WTC11 (cell line): ENCODE measurements around the gene FBP1. TPM values are rescaled to one million over a fixed set of nuclear protein-coding genes. Genes with fewer than 3 reads are reported as not detected.

Experiments used
- ATAC-seq: fragments of 200-7000 bp; cut with Tn5 transposase; 2 replicates; pipeline ENCODE4 v1.10.0; 2021; ENCODE audit warnings: mild to moderate bottlenecking, moderate library complexity
- CTCF ChIA-PET: fragments of 300-600 bp; sonication (Branson Sonifier 250); formaldehyde crosslinking; loops from one replicate; lab custom pipeline; 2021; ENCODE audit warnings: antibody characterized with exemption; lab: Charles Lee
- POLR2A ChIA-PET: fragments of 350-600 bp; sonication (Branson Sonifier 250); formaldehyde crosslinking; loops from one replicate; lab custom pipeline; 2021; ENCODE audit warnings: antibody characterized with exemption; lab: Charles Lee
- DNase-seq: peaks from one replicate; pipeline ENCODE4 v3.0.0; 2021; ENCODE audit warnings: low spot score
- H3K27ac Mint-ChIP-seq: 2 replicates; pipeline ENCODE4 v1.8.0; 2021; ENCODE audit warnings: mixed read lengths
- H3K27me3 Mint-ChIP-seq: 2 replicates; pipeline ENCODE4 v1.8.0; 2021; ENCODE audit warnings: low read depth, mild to moderate bottlenecking, moderate library complexity, mixed read lengths
- H3K36me3 Mint-ChIP-seq: 2 replicates; pipeline ENCODE4 v1.8.0; 2021; ENCODE audit warnings: mixed read lengths
- H3K4me1 Mint-ChIP-seq: 2 replicates; pipeline ENCODE4 v1.8.0; 2022; ENCODE audit warnings: mixed read lengths
- H3K4me3 Mint-ChIP-seq: 2 replicates; pipeline ENCODE4 v1.8.0; 2021; ENCODE audit warnings: mild to moderate bottlenecking, moderate library complexity, mixed read lengths
- H3K9me3 Mint-ChIP-seq: 2 replicates; pipeline ENCODE4 v1.8.0; 2021; ENCODE audit warnings: mixed read lengths
- FOXK1 ChIP-seq: sonication (generic); formaldehyde crosslinking; IDR thresholded peaks from 2 replicates; pipeline ENCODE4 v1.8.0; 2022; ENCODE audit warnings: mild to moderate bottlenecking, moderate library complexity, missing genetic modification reagents
- GABPB1 ChIP-seq: sonication (generic); formaldehyde crosslinking; IDR thresholded peaks from 2 replicates; pipeline ENCODE4 v1.8.1; 2023; ENCODE audit warnings: mild to moderate bottlenecking, missing genetic modification reagents
- NR3C1 ChIP-seq: sonication (generic); formaldehyde crosslinking; conservative IDR thresholded peaks from 2 replicates; pipeline ENCODE4 v1.8.1; 2023; ENCODE audit warnings: low read depth, mild to moderate bottlenecking, missing genetic modification reagents
- RELA ChIP-seq: sonication (generic); formaldehyde crosslinking; IDR thresholded peaks from 2 replicates; pipeline ENCODE4 v1.8.1; 2022; ENCODE audit warnings: missing genetic modification reagents, mild to moderate bottlenecking, borderline replicate concordance
- RORB ChIP-seq: fragments of 250-450 bp; sonication (Bioruptor Pico); IDR thresholded peaks from 2 replicates; pipeline ENCODE4 v1.9.0; 2021; ENCODE audit warnings: mild to moderate bottlenecking
- SMAD4 ChIP-seq: sonication (generic); formaldehyde crosslinking; IDR thresholded peaks from 2 replicates; pipeline ENCODE4 v1.8.0; 2022; ENCODE audit warnings: mild to moderate bottlenecking, missing genetic modification reagents
- TEAD4 ChIP-seq: sonication (generic); formaldehyde crosslinking; IDR thresholded peaks from 2 replicates; pipeline ENCODE4 v1.8.0; 2022; ENCODE audit warnings: mild to moderate bottlenecking, missing genetic modification reagents
- ZBTB21 ChIP-seq: sonication (generic); formaldehyde crosslinking; IDR thresholded peaks from 2 replicates; pipeline ENCODE4 v1.8.1; 2023; ENCODE audit warnings: mild to moderate bottlenecking, missing genetic modification reagents, borderline replicate concordance
- ZNF317 ChIP-seq: sonication (generic); formaldehyde crosslinking; IDR thresholded peaks from 2 replicates; pipeline ENCODE4 v1.8.1; 2023; ENCODE audit warnings: low read depth, mild to moderate bottlenecking, moderate library complexity, missing genetic modification reagents, borderline replicate concordance
- ZNF396 ChIP-seq: fragments of 250-450 bp; sonication (Bioruptor Pico); IDR thresholded peaks from 2 replicates; pipeline ENCODE4 v1.8.0; 2021; ENCODE audit warnings: mild to moderate bottlenecking, moderate library complexity, borderline replicate concordance
- ZNF416 ChIP-seq: fragments of 250-450 bp; sonication (Bioruptor Pico); IDR thresholded peaks from 2 replicates; pipeline ENCODE4 v1.9.0; 2021; ENCODE audit warnings: mild to moderate bottlenecking, inconsistent platforms
- ZNF423 ChIP-seq: fragments of 250-450 bp; sonication (Bioruptor Pico); IDR thresholded peaks from 2 replicates; pipeline ENCODE4 v2.1.2; 2022; ENCODE audit warnings: mild to moderate bottlenecking, moderate library complexity
- ZNF671 ChIP-seq: fragments of 250-450 bp; sonication (Bioruptor Pico); IDR thresholded peaks from 2 replicates; pipeline ENCODE4 v1.8.0; 2021; ENCODE audit warnings: mild to moderate bottlenecking
- total RNA-seq: library from RNA; stranded (reverse); gene quantifications from 3 replicates; pipeline ENCODE4 v1.2.3, GENCODE V29; 2021
- TF ChIP-seq, protein P1 (sequence below): fragments of 250-450 bp; sonication (Bioruptor Pico); conservative IDR thresholded peaks from 2 replicates; pipeline ENCODE4 v1.9.0; 2021; ENCODE audit warnings: mild to moderate bottlenecking
- TF ChIP-seq, protein P2 (sequence below): sonication (generic); formaldehyde crosslinking; IDR thresholded peaks from 2 replicates; pipeline ENCODE4 v1.8.0; 2022; ENCODE audit warnings: mild to moderate bottlenecking, missing genetic modification reagents
- TF ChIP-seq, protein P3 (sequence below): sonication (generic); formaldehyde crosslinking; IDR thresholded peaks from 2 replicates; pipeline ENCODE4 v1.8.1; 2023; ENCODE audit warnings: mild to moderate bottlenecking, missing genetic modification reagents
- TF ChIP-seq, protein P4 (sequence below): sonication (generic); formaldehyde crosslinking; IDR thresholded peaks from 2 replicates; pipeline ENCODE4 v1.8.1; 2023; ENCODE audit warnings: mild to moderate bottlenecking, missing genetic modification reagents, moderate library complexity
- TF ChIP-seq, protein P5 (sequence below): fragments of 250-450 bp; sonication (Bioruptor Pico); IDR thresholded peaks from 2 replicates; pipeline ENCODE4 v1.9.0; 2021; ENCODE audit warnings: moderate library complexity, mild to moderate bottlenecking, inconsistent platforms, borderline replicate concordance
- TF ChIP-seq, protein P6 (sequence below): sonication (generic); formaldehyde crosslinking; IDR thresholded peaks from 2 replicates; pipeline ENCODE4 v1.8.0; 2022; ENCODE audit warnings: missing genetic modification reagents
- TF ChIP-seq, protein P7 (sequence below): sonication (generic); formaldehyde crosslinking; IDR thresholded peaks from 2 replicates; pipeline ENCODE4 v1.8.1; 2023; ENCODE audit warnings: mild to moderate bottlenecking, moderate library complexity, missing genetic modification reagents
- TF ChIP-seq, protein P8 (sequence below): sonication (generic); formaldehyde crosslinking; conservative IDR thresholded peaks from 2 replicates; pipeline ENCODE4 v1.8.1; 2022; ENCODE audit warnings: mild to moderate bottlenecking, missing genetic modification reagents

The FBP1 gene
- total RNA-seq, 1 experiment from 2014 or later = 6.4 TPM

DNA sequence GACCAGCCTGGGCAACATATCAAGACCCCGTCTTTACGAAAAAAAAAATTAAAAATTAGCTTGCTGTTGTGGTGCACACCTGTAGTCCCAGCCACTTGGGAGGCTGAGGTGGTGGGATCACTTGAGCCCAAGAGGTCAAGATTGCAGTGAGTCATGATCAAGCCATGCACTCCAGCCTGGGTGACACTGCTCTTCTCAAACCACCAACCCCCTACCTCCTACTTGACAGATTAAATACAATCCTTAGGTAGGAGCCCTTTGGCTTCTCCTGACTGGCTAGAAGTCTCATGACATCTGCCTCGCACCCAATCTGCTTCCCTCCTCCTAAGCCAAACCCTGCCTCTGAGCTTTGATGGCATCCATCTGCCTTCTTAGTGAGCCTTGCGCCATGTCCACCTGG, 11.6 kb upstream of the FBP1 start:
- no peak overlapping the region for H3K27ac Mint-ChIP-seq
- H3K36me3 Mint-ChIP-seq = no peaks in the 10 kb centered on the region
- ChIA-PET CTCF (interaction anchor here (0.8 kb wide), 1 partner anchor 18 kb away, joined by 3 read pairs; no protein-coding TSS in a partner anchor), POLR2A (no interaction called here)
- H3K4me3 Mint-ChIP-seq = no peak overlapping the region
- TF ChIP-seq, protein P1, sequence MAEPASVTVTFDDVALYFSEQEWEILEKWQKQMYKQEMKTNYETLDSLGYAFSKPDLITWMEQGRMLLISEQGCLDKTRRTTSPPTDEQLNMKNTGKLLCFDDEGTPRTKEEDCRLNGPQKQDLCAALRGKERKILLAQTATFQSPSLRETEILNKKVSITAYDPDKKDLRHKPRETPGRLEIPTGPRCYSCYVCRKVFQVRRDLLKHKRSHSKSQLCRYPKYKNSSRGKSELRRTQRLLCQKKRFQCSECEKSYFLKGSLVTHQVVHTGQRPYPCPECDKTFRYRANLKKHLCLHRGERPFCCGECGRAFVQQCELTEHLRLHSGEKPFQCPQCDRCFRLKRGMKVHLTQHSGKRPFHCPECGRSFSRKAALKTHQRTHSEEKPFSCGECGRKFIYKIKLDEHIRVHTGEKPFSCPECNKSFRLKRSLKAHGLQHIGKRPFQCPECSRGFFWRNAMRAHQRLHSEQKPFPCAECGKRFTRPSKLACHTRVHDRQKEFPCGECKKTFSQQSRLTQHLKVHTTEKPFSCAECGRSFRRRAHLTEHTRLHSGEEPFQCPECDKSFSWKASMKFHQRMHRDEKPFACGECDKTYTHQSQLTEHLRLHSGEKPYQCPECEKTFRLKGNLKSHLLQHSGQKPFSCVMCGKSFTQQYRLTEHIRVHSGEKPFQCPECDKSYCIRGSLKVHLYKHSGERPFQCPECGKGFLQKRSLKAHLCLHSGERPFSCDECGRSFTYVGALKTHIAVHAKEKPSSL (CRISPR knock-in tag) = no peak
- TF ChIP-seq, protein P2, sequence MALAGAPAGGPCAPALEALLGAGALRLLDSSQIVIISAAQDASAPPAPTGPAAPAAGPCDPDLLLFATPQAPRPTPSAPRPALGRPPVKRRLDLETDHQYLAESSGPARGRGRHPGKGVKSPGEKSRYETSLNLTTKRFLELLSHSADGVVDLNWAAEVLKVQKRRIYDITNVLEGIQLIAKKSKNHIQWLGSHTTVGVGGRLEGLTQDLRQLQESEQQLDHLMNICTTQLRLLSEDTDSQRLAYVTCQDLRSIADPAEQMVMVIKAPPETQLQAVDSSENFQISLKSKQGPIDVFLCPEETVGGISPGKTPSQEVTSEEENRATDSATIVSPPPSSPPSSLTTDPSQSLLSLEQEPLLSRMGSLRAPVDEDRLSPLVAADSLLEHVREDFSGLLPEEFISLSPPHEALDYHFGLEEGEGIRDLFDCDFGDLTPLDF (CRISPR knock-in tag) = no peak
- TF ChIP-seq ZNF396 (CRISPR knock-in tag) (no peak), FOXK1 (no peak), GABPB1 (CRISPR knock-in tag) (no peak), ZNF671 (no peak), ZNF317 (CRISPR knock-in tag) (no peak), ZBTB21 (no peak), NR3C1 (no peak)
- TF ChIP-seq, protein P3, sequence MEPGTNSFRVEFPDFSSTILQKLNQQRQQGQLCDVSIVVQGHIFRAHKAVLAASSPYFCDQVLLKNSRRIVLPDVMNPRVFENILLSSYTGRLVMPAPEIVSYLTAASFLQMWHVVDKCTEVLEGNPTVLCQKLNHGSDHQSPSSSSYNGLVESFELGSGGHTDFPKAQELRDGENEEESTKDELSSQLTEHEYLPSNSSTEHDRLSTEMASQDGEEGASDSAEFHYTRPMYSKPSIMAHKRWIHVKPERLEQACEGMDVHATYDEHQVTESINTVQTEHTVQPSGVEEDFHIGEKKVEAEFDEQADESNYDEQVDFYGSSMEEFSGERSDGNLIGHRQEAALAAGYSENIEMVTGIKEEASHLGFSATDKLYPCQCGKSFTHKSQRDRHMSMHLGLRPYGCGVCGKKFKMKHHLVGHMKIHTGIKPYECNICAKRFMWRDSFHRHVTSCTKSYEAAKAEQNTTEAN (CRISPR knock-in tag) = no peak
- TF ChIP-seq, protein P4, sequence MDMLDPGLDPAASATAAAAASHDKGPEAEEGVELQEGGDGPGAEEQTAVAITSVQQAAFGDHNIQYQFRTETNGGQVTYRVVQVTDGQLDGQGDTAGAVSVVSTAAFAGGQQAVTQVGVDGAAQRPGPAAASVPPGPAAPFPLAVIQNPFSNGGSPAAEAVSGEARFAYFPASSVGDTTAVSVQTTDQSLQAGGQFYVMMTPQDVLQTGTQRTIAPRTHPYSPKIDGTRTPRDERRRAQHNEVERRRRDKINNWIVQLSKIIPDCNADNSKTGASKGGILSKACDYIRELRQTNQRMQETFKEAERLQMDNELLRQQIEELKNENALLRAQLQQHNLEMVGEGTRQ = no peak
- TF ChIP-seq, protein P5, sequence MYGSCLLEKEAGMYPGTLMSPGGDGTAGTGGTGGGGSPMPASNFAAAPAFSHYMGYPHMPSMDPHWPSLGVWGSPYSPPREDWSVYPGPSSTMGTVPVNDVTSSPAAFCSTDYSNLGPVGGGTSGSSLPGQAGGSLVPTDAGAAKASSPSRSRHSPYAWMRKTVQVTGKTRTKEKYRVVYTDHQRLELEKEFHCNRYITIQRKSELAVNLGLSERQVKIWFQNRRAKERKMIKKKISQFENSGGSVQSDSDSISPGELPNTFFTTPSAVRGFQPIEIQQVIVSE (CRISPR knock-in tag) = no peak
- TF ChIP-seq, protein P6, sequence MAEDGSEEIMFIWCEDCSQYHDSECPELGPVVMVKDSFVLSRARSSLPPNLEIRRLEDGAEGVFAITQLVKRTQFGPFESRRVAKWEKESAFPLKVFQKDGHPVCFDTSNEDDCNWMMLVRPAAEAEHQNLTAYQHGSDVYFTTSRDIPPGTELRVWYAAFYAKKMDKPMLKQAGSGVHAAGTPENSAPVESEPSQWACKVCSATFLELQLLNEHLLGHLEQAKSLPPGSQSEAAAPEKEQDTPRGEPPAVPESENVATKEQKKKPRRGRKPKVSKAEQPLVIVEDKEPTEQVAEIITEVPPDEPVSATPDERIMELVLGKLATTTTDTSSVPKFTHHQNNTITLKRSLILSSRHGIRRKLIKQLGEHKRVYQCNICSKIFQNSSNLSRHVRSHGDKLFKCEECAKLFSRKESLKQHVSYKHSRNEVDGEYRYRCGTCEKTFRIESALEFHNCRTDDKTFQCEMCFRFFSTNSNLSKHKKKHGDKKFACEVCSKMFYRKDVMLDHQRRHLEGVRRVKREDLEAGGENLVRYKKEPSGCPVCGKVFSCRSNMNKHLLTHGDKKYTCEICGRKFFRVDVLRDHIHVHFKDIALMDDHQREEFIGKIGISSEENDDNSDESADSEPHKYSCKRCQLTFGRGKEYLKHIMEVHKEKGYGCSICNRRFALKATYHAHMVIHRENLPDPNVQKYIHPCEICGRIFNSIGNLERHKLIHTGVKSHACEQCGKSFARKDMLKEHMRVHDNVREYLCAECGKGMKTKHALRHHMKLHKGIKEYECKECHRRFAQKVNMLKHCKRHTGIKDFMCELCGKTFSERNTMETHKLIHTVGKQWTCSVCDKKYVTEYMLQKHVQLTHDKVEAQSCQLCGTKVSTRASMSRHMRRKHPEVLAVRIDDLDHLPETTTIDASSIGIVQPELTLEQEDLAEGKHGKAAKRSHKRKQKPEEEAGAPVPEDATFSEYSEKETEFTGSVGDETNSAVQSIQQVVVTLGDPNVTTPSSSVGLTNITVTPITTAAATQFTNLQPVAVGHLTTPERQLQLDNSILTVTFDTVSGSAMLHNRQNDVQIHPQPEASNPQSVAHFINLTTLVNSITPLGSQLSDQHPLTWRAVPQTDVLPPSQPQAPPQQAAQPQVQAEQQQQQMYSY (CRISPR knock-in tag) = no peak
- H3K9me3 Mint-ChIP-seq = no peaks in the 10 kb centered on the region
- peaks cover 3% of the 10 kb centered on the region; the same call in 1 of the 2 replicates for H3K27me3 Mint-ChIP-seq
- ATAC-seq (no peak), DNase-seq (no peak)
- peaks cover 5% of the 10 kb centered on the region for H3K4me1 Mint-ChIP-seq

DNA sequence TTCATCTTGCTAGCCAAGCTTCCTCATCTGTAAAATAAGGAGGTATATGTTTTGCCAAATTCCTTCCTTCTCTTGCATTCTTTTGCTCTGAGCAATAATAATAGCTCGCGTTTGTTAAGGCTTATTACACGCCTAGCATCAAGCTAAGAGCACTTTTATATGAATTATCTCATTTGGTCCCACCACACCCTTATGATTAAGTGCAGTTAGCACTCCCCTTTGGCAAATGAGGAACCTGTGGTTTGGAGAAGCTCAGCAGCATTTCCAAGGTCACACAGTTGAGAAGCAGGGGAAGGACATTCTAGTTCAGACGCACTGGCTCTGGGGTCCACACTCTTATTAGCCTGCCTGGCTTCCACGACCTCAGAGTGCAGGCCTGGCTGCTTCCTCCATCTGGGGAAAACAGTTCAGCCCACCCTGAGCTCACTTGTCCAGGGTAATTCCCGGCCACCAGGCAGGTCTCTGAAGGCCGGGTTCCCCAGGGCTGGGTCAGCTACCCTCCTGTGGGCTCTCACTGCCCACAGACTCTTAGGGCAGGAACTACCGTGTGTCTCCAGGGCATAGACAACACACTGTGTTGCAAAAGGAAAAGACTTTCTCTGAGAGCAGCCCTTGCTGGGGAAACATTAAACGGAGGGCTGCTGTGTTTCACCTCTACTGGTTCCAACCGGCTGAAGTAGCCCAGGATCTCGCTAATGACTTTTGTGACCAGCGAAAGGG, 9.9 kb upstream of the FBP1 start:
- ATAC-seq (no peak), DNase-seq (no peak)
- TF ChIP-seq ZNF317 (CRISPR knock-in tag) (no peak), ZNF423 (CRISPR knock-in tag) (no peak), RELA (no peak), RORB (CRISPR knock-in tag) (no peak), ZNF416 (no peak), SMAD4 (CRISPR knock-in tag) (no peak), TEAD4 (no peak)
- TF ChIP-seq, protein P7, sequence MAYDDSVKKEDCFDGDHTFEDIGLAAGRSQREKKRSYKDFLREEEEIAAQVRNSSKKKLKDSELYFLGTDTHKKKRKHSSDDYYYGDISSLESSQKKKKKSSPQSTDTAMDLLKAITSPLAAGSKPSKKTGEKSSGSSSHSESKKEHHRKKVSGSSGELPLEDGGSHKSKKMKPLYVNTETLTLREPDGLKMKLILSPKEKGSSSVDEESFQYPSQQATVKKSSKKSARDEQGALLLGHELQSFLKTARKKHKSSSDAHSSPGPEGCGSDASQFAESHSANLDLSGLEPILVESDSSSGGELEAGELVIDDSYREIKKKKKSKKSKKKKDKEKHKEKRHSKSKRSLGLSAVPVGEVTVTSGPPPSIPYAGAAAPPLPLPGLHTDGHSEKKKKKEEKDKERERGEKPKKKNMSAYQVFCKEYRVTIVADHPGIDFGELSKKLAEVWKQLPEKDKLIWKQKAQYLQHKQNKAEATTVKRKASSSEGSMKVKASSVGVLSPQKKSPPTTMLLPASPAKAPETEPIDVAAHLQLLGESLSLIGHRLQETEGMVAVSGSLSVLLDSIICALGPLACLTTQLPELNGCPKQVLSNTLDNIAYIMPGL (CRISPR knock-in tag) = no peak
- TF ChIP-seq, protein P8, sequence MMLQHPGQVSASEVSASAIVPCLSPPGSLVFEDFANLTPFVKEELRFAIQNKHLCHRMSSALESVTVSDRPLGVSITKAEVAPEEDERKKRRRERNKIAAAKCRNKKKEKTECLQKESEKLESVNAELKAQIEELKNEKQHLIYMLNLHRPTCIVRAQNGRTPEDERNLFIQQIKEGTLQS (CRISPR knock-in tag) = no peak
- Mint-ChIP-seq H3K27me3 (peaks cover 11% of the 10 kb centered on the region), H3K9me3 (no peaks in the 10 kb centered on the region), H3K36me3 (no peaks in the 10 kb centered on the region), H3K4me1 (no peaks in the 10 kb centered on the region), H3K27ac (no peak overlapping the region), H3K4me3 (no peak overlapping the region)
- CTCF ChIA-PET = interaction anchor here (1.0 to 1.1 kb wide), 2 partner anchors 32 to 482 kb away, joined by 3 read pairs; no protein-coding TSS in a partner anchor
- POLR2A ChIA-PET = no interaction called here
